OCI-LY7 (cell line): ENCODE data around the gene CHMP1B. TPM values are rescaled to one million over a fixed set of nuclear protein-coding genes. Genes with fewer than 3 reads are reported as not detected.

Source experiments
- BruUV-seq: library from RNA; stranded (reverse); fragments of 400-500 nt; replicated peaks from 2 replicates; lab custom pipeline; 2021; lab: Mats Ljungman, UMichigan
- CTCF ChIA-PET: fragments of 300-600 bp; sonication (Branson Sonifier 250); formaldehyde crosslinking; loops from one replicate; lab custom pipeline; 2022; ENCODE audit warnings: antibody characterized with exemption; ENCODE audit not compliant: unreplicated experiment; lab: Charles Lee
- POLR2A ChIA-PET: fragments of 300-600 bp; sonication (Branson Sonifier 250); formaldehyde crosslinking; loops from one replicate; lab custom pipeline; 2022; ENCODE audit warnings: antibody characterized with exemption; lab: Charles Lee
- DNase-seq: peaks from one replicate; pipeline ENCODE4 v3.0.0-alpha.2; 2015; ENCODE audit warnings: low spot score
- H2AFZ ChIP-seq: fragments of 200-600 bp; sonication (generic), shearing (Covaris generic); 2 replicates; pipeline ENCODE4 v1.6.1; 2014; ENCODE audit warnings: mild to moderate bottlenecking, antibody characterized with exemption, low read length, moderate library complexity
- H3K27ac ChIP-seq: fragments of 200-600 bp; sonication (generic); 2 replicates; pipeline ENCODE4 v1.5.1; 2014; ENCODE audit warnings: mixed run types, low read depth, mild to moderate bottlenecking, moderate library complexity, low read length, inconsistent platforms; ENCODE audit not compliant: poor library complexity, severe bottlenecking
- H3K36me3 ChIP-seq: fragments of 200-600 bp; sonication (generic); 2 replicates; pipeline ENCODE4 v1.6.1; 2014; ENCODE audit warnings: mild to moderate bottlenecking, antibody characterized with exemption, low read length, moderate library complexity, mixed read lengths; ENCODE audit not compliant: insufficient read depth
- H3K4me1 ChIP-seq: fragments of 200-600 bp; sonication (generic); 2 replicates; pipeline ENCODE4 v1.5.1; 2014; ENCODE audit warnings: mild to moderate bottlenecking, low read length; ENCODE audit not compliant: insufficient read depth, poor library complexity, severe bottlenecking
- H3K4me2 ChIP-seq: fragments of 200-600 bp; sonication (generic); 2 replicates; pipeline ENCODE4 v1.6.1; 2014; ENCODE audit warnings: mild to moderate bottlenecking, low read length
- H3K4me3 ChIP-seq: fragments of 200-600 bp; sonication (generic); 2 replicates; pipeline ENCODE4 v1.5.1; 2014; ENCODE audit warnings: mild to moderate bottlenecking, low read depth, low read length; ENCODE audit not compliant: poor library complexity, severe bottlenecking
- H3K79me2 ChIP-seq: fragments of 200-600 bp; sonication (generic); 2 replicates; pipeline ENCODE4 v1.6.1; 2016; ENCODE audit warnings: low read depth, mild to moderate bottlenecking, low read length, moderate library complexity, mixed read lengths; ENCODE audit not compliant: insufficient read depth
- H3K9me2 ChIP-seq: fragments of 200-600 bp; sonication (generic); 2 replicates; pipeline ENCODE4 v1.6.1; 2016; ENCODE audit warnings: mild to moderate bottlenecking, low read length, mixed read lengths; ENCODE audit not compliant: insufficient read depth
- H3K9me3 ChIP-seq: fragments of 200-600 bp; sonication (generic); 2 replicates; pipeline ENCODE4 v1.6.1; 2014; ENCODE audit warnings: mild to moderate bottlenecking, mixed run types, low read length, mixed read lengths
- H4K20me1 ChIP-seq: fragments of 200-600 bp; sonication (generic); 2 replicates; pipeline ENCODE4 v1.6.1; 2014; ENCODE audit warnings: mild to moderate bottlenecking, antibody characterized with exemption, low read length, moderate library complexity, mixed read lengths; ENCODE audit not compliant: insufficient read depth
- EZH2phosphoT487 ChIP-seq: fragments of 200-600 bp; sonication (generic); IDR thresholded peaks from 2 replicates; pipeline ENCODE4 v1.6.1; 2018; ENCODE audit warnings: low read depth, borderline replicate concordance, mild to moderate bottlenecking, mixed run types, antibody characterized with exemption, low read length, moderate library complexity, mixed read lengths
- intact Hi-C: fragments of 100-400 bp; cut with micrococcal nuclease; formaldehyde crosslinking; loops from one replicate; pipeline ENCODE4 v1.10.0; 2022; ENCODE audit not compliant: unreplicated experiment
- total RNA-seq, 2 experiments: library from RNA; depleted of rRNA in 1 of 2; stranded (reverse); fragments of >200 nt in 1 of 2; shearing (Covaris generic) in 1 of 2; gene quantifications; 2 replicates each; pipeline ENCODE4 v1.2.3, GENCODE V29; 2014 to 2022
- TF ChIP-seq, protein P1 (sequence below): fragments of 200-600 bp; sonication (generic); conservative IDR thresholded peaks from 2 replicates; pipeline ENCODE4 v1.5.1; 2014; ENCODE audit warnings: mild to moderate bottlenecking, antibody characterized with exemption, low read length, moderate library complexity, mixed read lengths

Gene CHMP1B
- total RNA-seq, 2 experiments from 2014 or later = 24.2 to 29.3 TPM

DNA sequence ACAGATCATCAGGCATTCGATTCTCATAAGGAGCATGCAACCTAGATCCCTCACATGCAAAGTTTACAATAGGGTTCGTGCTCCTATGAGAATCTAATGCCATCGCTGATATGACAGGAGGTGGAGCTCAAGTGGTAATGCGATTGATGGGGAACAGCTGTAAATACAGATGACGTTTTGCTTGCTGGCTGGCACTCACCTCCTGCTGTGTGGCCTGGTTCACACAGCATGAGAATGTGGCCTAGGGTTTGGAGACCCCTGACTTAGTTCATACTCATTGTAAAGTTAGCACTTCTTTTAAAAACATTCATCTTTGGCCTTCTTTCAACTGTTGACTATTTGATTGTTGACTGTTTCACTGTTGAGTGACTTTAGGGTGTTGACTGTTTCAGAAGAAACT, 8.7 kb upstream of the CHMP1B start:
- Histone ChIP-seq H3K79me2 (no peaks in the 10 kb centered on the region), H3K4me1 (no peaks in the 10 kb centered on the region)
- CTCF ChIA-PET = interaction anchor here (0.6 kb wide), 1 partner anchor 13 kb away, joined by 3 read pairs; no protein-coding TSS in a partner anchor

DNA sequence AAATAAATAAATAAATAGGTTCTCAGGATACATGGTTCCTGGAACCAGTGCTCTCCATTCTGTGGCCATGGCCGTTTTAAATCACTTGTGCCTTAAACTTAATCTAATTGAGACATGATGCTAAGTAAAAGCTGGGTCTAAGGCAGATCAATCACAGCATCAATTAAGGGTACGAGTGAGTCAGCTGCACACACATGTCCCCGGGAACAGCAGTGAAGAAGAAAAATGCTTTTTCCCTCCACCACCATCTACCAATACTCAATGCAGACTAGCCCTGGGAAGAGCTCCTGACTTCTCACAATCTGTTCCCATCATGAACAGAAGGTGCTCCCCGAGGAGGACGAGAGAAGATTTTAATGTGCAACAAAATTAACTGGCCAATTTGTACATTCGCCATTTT, 6.8 kb upstream of the CHMP1B start:
- Histone ChIP-seq H3K4me3 (no peak overlapping the region), H3K4me2 (no peak overlapping the region), H3K79me2 (no peaks in the 10 kb centered on the region), H2AFZ (no peak overlapping the region), H4K20me1 (no peaks in the 10 kb centered on the region), H3K36me3 (no peaks in the 10 kb centered on the region), H3K9me2 (no peaks in the 10 kb centered on the region), H3K4me1 (no peaks in the 10 kb centered on the region), H3K27ac (no peak overlapping the region), H3K9me3 (no peaks in the 10 kb centered on the region)
- BruUV-seq = no TSS peak
- TF ChIP-seq, protein P1, sequence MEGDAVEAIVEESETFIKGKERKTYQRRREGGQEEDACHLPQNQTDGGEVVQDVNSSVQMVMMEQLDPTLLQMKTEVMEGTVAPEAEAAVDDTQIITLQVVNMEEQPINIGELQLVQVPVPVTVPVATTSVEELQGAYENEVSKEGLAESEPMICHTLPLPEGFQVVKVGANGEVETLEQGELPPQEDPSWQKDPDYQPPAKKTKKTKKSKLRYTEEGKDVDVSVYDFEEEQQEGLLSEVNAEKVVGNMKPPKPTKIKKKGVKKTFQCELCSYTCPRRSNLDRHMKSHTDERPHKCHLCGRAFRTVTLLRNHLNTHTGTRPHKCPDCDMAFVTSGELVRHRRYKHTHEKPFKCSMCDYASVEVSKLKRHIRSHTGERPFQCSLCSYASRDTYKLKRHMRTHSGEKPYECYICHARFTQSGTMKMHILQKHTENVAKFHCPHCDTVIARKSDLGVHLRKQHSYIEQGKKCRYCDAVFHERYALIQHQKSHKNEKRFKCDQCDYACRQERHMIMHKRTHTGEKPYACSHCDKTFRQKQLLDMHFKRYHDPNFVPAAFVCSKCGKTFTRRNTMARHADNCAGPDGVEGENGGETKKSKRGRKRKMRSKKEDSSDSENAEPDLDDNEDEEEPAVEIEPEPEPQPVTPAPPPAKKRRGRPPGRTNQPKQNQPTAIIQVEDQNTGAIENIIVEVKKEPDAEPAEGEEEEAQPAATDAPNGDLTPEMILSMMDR = no peak
- no peak for TF ChIP-seq EZH2phosphoT487
- DNase-seq = no peak
- intact Hi-C loops = no loop called here
- ChIA-PET POLR2A (interaction anchor here (0.6 to 1.2 kb wide), 2 partner anchors 80 to 163 kb away, joined by 4 to 5 read pairs; no protein-coding TSS in a partner anchor), CTCF (no interaction called here)

More for the DNA sequence above, 8.7 kb upstream of the CHMP1B start:
- H3K4me2 ChIP-seq = no peak overlapping the region
- no peaks in the 10 kb centered on the region for H3K36me3 ChIP-seq
- BruUV-seq = no TSS peak
- no peaks in the 10 kb centered on the region for H3K9me2 ChIP-seq
- no peak overlapping the region for H2AFZ ChIP-seq
- DNase-seq = no peak
- intact Hi-C loops = no loop called here
- no peak overlapping the region for H3K27ac ChIP-seq
- no peak for TF ChIP-seq EZH2phosphoT487
- TF ChIP-seq, protein P1 = no peak
- H3K4me3 ChIP-seq = no peak overlapping the region
- POLR2A ChIA-PET = interaction anchor here (0.6 kb wide), 1 partner anchor 8 kb away, joined by 3 read pairs; no protein-coding TSS in a partner anchor
- H4K20me1 ChIP-seq = no peaks in the 10 kb centered on the region
- no peaks in the 10 kb centered on the region for H3K9me3 ChIP-seq

DNA sequence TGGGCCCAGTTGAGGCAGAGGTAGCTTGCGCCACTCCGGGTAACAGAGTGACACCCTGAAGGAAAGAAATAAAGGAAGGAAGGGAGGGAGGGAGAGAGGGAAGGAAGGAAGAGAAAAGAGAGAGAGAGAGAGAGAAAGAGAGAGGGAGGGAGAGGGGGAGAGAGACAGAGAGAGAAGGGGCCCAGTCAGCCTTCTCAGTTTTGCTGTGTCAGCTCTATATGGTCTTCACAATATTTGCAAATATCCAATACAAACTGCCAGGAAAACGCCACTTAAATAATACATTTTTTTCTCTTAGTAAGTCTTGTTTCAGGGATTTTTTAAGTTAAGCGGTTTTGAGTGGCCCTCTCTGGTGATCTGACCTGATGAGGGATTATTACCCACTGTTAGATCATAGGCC, 5.6 kb upstream of the CHMP1B start:
- no peak for DNase-seq
- Histone ChIP-seq H2AFZ (no peak overlapping the region), H3K4me2 (no peak overlapping the region), H3K36me3 (no peaks in the 10 kb centered on the region), H3K9me3 (no peaks in the 10 kb centered on the region), H3K4me1 (peaks cover 10% of the 10 kb centered on the region), H4K20me1 (no peaks in the 10 kb centered on the region), H3K4me3 (no peak overlapping the region), H3K9me2 (no peaks in the 10 kb centered on the region), H3K79me2 (no peaks in the 10 kb centered on the region), H3K27ac (no peak overlapping the region)
- CTCF ChIA-PET = no interaction called here
- intact Hi-C loops = no loop called here
- POLR2A ChIA-PET = no interaction called here
- no peak for TF ChIP-seq EZH2phosphoT487
- TF ChIP-seq, protein P1 = no peak
- no TSS peak for BruUV-seq
